HCEC 1CT (cell line): ENCODE data around the gene TNIP1.

Experiments used
- DNase-seq: peaks from one replicate; pipeline ENCODE4 v3.0.0-alpha.2; 2017

The TNIP1 gene

GRCh38 chr5:151080613-151081430, at the start of gene TNIP1:
Gene TNIP1, minus strand, starts transcription at chr5:151081034. Its CDS starts 15,939 bp downstream, at chr5:151065095.
- peak; percentile 86 for DNase-seq

- DNase-seq, result no peak
Measured at GRCh38 chr5:151130235-151130921, 49.5 kb upstream of the TNIP1 start.

- no peak for DNase-seq
Measured at GRCh38 chr5:151128817-151129216, 48.0 kb upstream of the TNIP1 start.

DNA sequence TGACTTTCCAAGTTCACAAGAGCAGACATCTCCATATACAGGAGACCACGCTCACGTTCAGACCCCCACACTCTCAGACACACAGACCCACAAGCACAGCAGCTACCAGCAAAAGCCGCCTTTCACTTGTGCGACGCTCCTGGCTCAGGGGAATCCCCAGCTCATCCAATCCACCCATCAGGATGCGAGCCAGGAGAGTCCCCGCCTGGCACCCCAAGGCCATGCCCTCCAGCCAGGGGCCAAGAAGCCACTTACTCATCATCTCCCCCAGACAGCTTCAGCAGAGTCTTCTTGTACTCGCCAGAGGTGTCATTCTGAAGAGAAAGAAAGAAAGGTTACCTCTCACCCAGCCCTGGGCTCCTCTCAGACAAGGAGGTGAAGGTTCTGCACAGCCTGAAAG, 47.1 kb upstream of the TNIP1 start:
- no peak for DNase-seq

DNA sequence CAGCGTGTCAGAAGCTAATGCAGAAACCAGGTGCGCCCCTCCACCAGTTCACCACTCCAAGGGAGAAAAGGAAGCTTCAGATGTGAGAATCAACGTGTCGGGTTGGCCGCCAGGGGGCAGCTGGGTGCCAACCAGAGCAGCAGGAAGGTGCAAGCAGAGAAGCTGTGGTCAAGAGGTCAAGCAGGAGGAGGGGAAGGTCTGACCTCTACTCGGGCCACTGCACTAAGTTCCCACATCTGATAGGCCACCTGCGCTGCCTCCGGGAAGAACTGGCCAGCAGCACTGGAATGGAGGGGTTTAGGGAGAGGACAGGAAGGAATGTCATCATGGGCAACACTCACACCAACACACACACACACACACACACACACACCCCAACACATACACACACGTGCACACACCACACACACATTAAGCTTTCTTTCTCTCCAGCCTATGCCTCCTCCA, 45.4 kb upstream of the TNIP1 start:
- DNase-seq, result peak; percentile 69

- no peak for DNase-seq
Measured at GRCh38 chr5:151125421-151125820, 44.6 kb upstream of the TNIP1 start.

DNA sequence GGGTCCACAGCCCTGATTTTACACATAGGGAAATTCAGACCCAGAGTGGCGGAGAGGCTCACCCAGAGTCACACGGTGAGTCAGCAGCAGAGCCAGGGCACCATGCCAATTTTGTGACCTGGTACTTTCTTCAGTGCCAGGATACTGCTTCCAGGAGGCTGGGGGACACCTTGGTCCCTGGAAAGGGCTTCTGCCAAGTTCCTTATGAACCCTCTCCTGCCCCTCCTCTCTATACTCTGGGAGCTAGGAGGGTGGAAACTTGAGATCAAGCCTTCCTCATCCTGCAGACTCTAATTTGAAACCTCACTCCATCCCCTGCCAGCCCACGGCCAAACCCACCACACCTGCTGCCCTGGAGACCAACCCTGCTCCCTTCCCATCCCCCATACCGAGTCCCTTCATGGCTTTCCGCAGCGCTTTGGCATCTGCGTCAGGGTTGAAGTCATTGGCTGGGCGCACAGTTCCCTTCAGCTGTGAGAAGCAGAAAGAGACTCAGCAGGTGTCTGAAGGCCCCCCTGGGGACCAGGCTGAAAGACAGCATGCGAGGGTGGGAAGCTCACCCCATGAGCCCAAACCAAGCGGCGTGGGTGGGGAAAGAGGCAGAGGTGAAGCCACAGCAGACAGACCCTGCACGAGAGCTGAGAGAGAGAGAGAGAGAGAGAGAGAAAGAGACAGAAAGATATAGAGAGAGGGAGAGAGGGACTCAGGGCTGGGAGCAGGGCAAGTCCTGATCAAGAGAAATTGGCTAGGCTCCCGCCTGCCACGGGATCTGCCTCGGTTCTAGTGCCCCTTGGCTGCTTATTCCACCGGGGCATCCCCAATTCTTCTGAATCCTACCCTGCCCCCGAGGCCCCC, 43.3 kb upstream of the TNIP1 start:
- DNase-seq, result no peak

DNA sequence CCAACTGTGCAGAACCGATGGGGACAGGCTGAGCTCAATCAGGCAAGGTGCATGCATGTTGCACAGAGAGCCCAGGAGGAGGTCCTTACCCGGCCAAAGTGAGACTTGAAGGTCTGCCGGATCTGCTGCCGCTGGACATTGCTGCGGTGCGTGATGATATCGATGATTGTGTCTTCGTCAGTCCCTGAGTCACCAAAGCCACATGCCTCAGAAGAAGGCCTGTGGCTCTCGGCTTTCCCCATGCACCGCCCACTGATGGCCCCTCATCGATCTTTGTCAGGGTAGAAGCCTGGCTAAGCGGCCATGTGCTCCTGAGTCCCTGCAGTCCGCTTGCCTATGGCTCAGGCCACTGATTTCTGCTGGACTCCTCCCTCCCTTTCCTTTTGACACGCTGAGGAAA, 42.0 kb upstream of the TNIP1 start:
- no peak for DNase-seq

DNA sequence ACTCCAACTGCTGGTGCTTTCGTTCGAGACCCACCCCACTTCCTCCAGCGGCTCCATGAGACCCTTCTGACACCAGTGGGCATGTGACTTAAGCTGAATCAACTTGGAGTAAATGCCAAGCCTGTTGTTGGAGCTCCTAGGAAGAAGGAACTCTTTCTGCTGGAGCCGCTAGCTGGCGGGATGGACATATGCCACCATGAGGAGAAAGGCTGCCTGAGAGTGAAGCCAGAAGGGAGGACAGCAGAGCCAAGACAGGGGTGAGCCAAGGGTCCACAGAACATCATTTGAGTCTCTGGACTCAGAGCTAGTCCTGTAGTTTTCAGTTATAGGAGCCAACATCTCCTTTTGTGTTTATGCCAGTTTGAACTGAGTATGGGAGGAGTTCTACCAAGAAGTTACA, 40.8 kb upstream of the TNIP1 start:
- no peak for DNase-seq

- DNase-seq, result no peak
Measured at GRCh38 chr5:151121095-151121494, 40.3 kb upstream of the TNIP1 start.

GRCh38 chr5:151118913-151119575, 38.2 kb upstream of the TNIP1 start:
- DNase-seq, result no peak

DNA sequence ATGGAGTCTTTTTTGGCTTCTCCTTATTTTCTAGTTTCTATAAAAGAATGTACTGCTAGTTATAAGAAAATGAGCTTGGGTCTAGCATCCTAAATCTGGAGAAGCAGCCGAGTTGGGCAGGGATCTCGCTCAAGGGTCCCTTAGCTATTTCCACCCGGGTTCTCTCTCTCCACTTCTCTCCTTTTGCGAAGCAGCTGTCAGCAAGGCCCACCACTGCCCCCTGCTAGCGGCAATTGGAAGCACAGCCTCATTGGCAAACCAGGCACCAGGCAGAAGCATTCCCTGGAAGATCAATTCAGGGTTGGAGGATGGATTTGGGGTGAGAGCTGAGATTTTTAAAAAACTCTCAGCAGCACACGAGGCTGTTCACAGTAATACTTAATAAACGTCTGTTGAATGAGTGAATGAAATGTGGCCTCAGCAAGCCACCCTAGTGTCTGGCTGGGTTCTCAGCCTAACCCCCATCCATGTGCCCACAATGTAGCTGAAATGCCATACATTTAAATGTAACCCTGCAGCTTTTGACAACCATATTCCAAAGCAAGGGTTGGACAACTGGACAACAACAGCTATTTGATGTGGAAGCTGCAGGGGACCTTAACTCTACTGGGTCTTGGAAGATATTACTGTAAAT, 34.6 kb upstream of the TNIP1 start:
- peak; percentile 62 for DNase-seq

GRCh38 chr5:151113651-151114050, 32.8 kb upstream of the TNIP1 start:
- no peak for DNase-seq

GRCh38 chr5:151110992-151111391, 30.2 kb upstream of the TNIP1 start:
- no peak for DNase-seq

GRCh38 chr5:151110122-151110681, 29.4 kb upstream of the TNIP1 start:
- DNase-seq, result no peak

GRCh38 chr5:151108566-151108965, 27.7 kb upstream of the TNIP1 start:
- no peak for DNase-seq

DNA sequence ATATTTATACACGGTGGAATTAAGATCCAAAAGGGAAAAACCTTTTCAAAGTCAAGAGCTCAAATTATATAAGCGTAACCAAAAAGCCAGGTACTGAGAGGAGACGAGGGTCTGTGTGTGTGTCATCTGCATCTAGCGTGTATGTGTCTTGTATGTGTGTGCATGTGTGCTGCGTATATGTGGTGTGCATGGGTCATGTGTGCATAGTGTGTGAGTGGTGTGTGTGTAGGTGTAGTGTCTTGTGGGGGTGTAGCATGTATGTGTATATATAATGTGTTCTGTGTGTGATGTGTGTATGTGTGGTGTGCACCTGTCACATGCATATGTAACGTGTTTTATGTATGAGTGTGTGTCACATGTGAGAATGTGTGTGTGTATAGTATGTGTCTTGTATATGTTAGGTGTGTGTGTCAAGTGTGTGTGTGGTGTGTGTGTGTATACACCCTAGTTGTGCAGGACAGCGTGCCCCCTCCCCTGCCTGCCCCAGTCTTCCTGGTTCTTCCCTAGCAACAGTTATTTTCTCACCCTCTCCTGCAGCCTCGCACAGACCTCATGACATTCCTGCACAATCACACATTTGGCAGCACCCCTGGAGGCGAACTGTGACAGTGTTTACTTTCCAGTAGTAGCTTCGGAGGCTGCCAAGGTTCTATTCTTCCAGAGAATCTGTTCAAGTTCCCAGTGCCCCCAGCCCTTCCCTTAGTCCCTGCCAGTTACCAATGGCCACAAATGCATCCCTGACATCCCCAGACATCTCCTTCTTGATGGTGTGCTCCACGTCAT, 27.1 kb upstream of the TNIP1 start:
- no peak for DNase-seq

DNA sequence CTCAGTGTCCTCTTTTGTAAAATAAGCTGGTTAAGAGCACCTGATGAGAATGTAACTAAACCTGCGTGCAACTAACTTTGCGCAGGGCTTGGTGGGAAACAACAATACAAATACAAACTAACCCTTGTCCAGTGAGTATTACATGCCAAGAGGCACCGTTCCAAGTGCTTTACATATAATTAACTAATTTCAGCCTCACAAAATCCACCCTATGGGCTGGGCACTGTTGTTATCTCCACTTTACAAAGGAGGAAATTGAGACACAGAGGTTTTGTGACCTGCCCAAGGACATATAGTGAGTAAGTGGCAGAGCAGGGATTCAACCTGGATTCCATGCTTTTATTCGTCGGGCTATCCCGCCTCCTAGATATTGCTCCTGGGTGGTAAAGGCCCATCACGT, 26.2 kb upstream of the TNIP1 start:
- DNase-seq, result no peak

- no peak for DNase-seq
Measured at GRCh38 chr5:151106509-151106908, 25.7 kb upstream of the TNIP1 start.

DNA sequence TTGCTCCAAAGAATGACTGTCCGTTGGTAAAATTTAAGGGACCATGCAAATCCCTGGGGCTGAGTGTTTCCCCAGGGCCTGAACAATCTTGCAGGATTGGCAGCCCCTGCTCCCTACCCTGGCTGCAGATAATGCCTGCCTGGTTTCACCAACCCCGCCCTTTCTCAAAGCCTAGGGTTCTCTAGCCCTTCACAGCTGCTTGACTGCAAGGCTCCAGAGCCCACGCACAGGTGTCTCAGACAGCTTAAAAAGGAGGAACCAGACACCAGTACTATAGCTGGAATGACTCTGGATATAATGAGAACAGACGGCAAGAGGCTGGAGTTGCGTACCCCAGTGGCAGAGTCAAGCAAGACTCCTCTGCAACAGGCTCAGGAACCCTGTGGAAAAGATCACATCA, 25.2 kb upstream of the TNIP1 start:
- DNase-seq, result no peak

DNA sequence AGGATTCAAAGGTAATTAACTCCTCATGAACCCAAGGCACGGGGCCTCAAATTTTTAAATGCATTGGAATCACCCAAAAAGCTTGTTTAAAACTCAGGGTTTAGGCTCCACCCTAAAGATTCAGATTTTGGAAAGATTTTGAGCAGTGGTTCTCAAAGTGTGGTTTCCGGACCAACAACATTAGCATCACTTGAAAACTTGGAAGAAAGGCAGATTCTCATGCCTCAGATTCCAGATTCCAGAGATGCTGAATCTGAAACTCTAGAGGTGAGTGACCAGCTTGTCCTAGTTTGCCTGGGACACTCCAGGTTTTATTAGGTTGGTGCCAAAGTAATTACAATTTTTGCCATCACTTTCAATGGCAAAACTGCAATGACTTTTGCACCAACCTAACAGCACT, 24.7 kb upstream of the TNIP1 start:
- no peak for DNase-seq
